GM19395 (cell line): ENCODE data around the gene MAPRE3.

Experiments used
- ATAC-seq: cut with Tn5 transposase; IDR thresholded peaks from one replicate; pipeline ENCODE4 v1.9.1; 2021; ENCODE audit warnings: mild to moderate bottlenecking, moderate library complexity; ENCODE audit not compliant: unreplicated experiment

The MAPRE3 gene

DNA sequence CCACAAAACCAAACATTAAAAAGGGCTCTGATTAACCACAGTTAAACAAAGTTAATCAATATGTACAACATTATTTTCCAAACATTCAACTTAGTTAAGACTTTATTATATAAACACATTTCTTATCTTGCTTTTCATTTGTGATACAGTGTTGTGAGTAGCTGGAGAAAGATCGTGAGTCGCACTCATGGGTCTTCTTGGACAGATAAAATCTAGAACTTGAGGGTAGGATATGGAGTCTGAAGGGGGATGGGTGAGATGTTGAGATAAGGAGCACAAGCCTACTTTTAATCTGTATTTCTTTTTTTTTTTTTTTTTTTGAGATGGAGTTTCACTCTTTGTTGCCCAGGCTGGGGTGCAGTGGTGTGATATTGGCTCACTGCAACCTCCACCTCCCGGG is 39.7 kb downstream of the MAPRE3 start:
- ATAC-seq: no peak

DNA sequence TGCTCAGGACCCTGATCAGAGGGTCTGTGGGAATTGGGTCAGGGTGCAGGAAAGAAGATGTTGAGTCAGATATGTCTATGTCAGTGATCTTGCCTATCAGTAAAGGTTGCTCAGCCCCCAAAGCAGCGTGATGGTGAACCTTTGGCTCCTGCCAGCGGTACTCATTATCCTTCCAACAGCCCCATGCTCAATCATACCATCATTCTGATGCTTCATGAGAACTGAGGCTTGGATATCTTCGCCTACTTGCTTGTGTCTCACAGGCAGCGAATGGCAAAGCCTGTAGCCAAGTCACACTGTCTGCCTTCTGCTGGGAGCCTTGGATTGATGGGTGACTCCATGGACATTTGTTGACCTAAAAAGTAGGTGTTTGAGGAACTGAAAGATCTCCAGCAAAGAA is 43.3 kb downstream of the MAPRE3 start:
- ATAC-seq: no peak

GRCh38 chr2:27014771-27015433 is 44.5 kb downstream of the MAPRE3 start:
- ATAC-seq: no peak

- ATAC-seq: no peak
Observed at GRCh38 chr2:27016801-27017325, 46.4 kb downstream of the MAPRE3 start.

- no peak for ATAC-seq
Observed at GRCh38 chr2:27018142-27018541, 47.7 kb downstream of the MAPRE3 start.

DNA sequence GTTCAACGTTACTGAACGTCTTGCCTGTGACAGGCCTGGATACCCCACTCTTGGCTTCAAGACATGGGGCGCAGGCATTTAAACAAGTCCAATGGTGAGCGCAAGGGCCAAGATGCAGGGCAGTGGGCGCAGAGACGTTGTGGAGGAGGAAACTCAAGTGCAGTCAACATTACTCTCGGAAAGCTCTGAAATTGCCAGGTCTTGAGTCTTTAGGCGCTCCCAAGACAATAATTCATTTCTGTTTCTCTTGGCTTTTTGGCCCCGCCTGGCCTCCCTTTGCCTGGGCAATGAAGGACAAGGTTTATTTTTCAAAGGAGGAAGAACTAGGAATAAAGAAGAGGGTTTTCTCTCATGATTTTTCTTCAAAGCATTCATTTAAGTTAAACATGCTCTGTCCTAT is 49.0 kb downstream of the MAPRE3 start:
- no peak for ATAC-seq

DNA sequence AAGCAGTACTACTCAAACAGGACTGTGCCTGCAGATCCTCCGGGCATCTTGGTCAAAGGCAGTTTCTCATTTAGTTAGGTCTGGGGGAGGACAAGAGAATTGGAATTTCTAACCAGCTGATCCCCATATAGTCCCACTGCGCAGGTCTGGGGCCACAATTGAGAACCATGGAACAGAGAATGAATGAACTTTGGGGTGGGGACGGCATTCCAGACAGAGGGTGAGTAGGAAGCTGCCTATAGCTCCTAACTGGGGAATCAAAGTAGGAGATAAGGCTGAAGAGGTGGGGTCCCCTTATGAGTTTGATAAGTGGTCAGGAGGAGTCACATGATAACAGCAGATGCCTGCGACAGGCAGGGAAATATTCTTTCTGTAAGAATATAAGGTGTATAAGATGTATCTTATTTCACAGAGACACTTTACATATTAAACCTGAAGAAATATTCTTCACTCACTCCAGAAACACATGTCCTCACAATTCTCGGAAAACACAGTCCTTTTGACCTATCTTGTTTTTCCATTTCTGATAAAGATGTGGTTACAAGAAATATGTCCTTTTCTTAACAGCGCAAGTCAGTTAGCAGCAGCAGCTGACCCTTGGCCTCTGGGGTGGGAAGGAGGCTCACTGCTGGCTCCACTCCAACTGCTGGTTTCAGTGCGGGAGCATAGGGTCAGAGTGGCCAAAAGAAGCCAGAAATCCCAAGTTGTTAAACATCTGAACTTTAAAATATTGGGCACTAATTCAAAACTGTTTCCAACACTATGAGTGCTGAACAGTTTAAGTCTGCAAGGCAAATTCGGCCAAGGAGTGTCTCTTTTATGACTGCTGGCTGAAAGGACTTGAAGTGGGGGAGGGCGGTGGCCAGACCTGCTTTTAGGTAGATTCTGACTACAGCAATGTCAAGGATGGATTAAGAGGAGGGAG is 49.8 kb downstream of the MAPRE3 start:
- ATAC-seq: no peak

DNA sequence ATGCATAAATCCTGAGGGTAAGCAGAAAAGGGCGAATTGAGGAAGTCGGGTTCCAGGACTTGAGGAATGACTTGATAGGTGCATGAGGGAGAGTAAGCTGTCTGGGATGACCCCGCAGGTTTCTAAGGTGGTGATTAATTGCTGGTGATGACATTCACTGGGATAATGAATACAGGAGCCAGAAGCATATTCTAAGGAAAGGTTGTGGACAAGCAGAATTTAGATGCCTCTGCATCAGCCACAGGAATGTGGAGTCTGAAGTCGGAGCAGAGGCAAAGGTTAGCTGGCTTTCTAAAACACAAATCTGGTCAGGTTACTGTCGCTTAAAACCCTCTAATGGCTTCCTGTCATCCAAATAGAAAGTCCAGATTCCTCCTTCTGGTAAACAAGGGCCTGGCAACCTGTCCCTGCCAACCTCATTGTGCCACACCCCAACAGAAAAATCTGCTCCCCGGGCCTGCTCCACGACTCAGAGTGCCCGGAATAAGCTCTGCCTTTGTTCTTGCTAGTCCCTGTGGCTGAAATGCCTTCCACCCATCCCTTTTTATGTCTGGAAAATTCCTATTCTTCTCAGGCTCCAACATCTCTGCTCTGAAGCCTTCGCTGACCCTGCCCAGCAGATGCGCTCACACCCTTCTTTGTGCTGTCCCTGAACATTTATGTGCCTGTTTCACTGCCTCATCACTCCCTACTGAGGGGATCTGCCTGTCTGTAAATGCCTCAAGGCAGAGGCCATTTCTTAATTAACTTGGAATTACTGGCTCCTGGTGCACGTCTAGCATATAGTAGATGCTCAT is 51.0 kb downstream of the MAPRE3 start:
- ATAC-seq: no peak

DNA sequence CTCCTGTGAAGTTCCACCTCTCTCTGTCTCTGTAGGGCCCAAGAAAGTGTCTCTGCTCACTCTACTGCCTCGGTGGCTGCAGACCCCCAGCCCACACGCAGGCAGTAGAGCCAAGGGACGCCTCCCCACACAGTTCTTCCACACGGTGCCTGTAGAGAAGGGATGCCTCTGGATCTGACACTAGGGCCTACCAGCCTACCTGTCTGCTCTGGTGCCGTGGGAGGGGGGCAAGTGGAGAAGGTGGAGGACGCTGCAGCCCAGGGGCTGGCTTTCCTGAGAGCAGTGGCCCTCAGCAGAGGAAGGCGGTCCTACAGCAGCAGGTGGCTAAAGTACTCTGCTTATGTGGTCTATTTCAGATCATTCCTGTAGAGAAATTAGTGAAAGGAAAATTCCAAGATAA is 53.3 kb downstream of the MAPRE3 start:
- ATAC-seq: no peak

DNA sequence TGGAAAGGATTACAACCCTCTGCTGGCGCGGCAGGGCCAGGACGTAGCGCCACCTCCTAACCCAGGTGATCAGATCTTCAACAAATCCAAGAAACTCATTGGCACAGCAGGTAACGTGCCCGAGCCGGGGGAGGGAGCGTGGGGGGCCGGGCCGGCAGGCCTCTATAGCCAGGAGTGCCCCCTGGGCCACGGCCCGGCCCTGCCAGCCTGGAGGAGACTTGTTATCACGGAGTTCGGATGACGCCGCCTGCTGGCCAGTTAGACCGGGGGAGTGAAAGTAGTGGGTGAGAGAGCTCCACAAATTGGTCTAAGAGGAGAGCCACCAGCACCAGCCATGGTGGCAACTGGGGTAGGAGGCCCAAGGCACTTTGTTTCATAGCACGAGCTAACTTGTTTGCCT is 53.8 kb downstream of the MAPRE3 start:
- ATAC-seq: no peak

GRCh38 chr2:27024812-27025211 is 54.4 kb downstream of the MAPRE3 start:
- ATAC-seq: no peak

GRCh38 chr2:27025281-27025800 is 54.9 kb downstream of the MAPRE3 start:
- ATAC-seq: no peak

DNA sequence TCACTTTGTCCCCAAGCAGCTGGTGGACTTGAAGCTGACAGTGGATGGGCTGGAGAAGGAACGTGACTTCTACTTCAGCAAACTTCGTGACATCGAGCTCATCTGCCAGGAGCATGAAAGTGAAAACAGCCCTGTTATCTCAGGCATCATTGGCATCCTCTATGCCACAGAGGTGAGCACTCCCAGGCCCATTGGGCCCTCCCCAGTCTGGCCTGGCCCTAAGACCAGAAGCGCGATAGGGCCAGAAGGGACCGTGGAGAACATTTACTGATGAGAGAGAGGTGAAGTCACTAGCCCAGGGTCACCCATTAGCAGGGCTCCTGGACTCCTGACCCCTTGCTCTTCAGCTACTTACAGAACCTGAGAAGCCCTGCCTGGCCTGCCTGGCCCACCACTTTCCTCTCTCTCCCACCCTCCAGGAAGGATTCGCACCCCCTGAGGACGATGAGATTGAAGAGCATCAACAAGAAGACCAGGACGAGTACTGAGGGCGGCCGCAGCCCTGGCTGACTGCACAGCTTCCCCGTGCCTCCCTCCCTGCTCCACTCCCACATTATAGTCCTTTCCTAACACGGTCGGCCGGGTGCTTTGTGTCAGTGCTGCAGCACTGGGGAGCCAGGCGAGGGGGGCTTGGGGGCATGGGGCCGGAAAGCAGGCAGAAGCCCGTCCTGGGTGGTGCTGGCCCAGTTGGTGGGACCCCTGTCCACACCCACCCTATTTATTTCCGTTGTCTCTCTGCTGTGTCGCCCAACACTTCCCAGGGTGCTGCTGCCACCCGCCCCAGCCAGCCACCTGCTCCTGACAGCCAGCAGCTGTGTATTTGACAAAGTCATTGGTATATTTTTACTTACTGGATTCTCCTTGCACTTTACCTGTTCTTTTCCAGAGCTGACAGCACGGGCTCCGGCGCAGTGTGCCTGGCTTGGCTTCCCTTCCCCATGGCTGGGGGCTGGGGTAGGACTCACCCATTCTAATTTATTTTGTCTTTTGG is 55.7 kb downstream of the MAPRE3 start:
- no peak for ATAC-seq

DNA sequence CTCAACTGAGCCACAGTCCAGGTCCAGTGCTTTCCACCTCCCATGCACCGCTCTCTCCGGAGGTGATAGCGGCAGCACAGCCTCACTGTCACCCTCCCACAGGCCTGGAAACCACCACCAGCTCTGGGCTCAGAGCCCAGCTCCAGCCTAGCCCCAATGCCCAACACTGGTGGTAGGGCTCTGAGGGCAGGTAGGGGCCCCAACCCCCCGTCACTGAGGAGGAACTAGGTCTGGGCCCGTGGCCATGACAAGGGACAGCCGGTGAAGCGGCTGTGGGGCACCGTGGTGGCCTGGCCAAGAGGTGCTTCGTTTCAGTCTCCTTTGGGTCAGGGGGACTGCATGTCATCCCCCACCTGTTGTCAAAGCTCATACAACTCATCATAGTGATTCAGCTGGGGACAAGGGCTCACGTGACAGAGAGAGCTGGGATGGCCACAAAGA is 56.8 kb downstream of the MAPRE3 start:
- no peak for ATAC-seq

- ATAC-seq: no peak
Observed at GRCh38 chr2:27029051-27029450, 58.6 kb downstream of the MAPRE3 start.

- ATAC-seq: peak; percentile 91
Observed at GRCh38 chr2:27032495-27033252, 62.2 kb downstream of the MAPRE3 start, which contains the start of gene TMEM214. TSS of gene TMEM214 (plus strand) at chr2:27032965. CDS start at chr2:27033016, 51 bp downstream.

DNA sequence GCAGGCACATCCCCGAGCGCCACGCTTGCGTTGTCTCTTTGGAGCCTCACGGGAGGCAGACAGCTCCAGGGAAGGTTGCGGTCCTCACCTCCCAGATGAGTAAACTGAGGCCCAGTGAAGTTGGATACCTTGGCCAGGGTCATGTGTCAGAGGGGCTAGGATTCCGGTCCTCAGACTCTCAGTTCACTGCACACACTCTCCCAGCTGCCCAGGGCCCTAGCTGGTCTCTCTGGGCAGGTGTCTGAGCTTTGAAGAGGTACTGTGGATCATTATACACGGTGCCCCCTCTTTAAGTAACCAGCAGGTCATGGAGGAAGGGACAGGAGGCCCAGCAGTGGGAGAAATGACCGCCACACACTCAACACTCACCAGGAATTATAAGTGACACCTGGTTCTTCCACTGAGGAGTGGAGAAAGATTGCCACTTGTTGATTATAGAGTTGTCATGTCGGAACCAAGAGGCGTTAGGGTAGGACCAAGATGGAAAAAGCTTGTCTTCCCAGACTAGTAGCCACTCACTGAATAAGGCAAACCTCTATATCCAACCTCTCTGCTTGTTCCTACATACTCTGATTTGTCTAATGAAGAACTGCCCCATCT is 62.9 kb downstream of the MAPRE3 start:
- ATAC-seq: peak; percentile 10

DNA sequence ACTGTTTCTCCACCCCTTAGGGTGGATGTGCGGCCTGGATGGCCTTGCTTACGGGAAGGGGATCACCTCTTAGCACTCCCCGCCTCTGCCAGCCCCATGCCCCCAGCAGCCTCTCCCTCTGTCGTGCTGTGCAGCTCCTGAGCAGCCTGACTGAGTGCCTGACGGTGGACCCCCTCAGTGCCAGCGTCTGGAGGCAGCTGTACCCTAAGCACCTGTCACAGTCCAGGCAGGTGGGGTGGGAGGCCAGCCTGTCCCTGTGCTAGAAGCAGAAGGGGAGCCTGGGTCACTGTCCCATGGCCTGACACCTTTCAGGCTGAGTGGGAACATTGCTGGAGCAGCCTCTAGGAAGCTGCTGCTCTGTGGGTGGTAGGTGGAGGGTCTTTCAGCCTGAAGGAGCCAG is 67.6 kb downstream of the MAPRE3 start:
- ATAC-seq: no peak
